Astrocyte of the spinal cord (primary cell): Measurements from ENCODE around the gene FAM25A.

Experiments used
- DNase-seq: peaks from one replicate; pipeline ENCODE4 v3.0.0; 2011; ENCODE audit warnings: low read depth, low spot score
- H3K4me3 ChIP-seq: 2 replicates; pipeline ENCODE4 v1.5.1; 2011; ENCODE audit warnings: low read depth, mild to moderate bottlenecking, low read length, moderate library complexity
- CTCF ChIP-seq: IDR thresholded peaks from 2 replicates; pipeline ENCODE4 v1.5.1; 2012; ENCODE audit warnings: low read depth, mild to moderate bottlenecking, low read length, inconsistent platforms
- in situ Hi-C: cut with HindIII; loops from 2 replicates; pipeline ENCODE4 v1.10.0; 2017; ENCODE audit warnings: low sequenced_read_pairs

FAM25A gene

GRCh38 chr10:87053111-87053510 is 33.0 kb downstream of the FAM25A start:
- TF ChIP-seq CTCF = no peak
- no peak overlapping the region for H3K4me3 ChIP-seq
- in situ Hi-C loops = no loop called here
- no peak for DNase-seq

- in situ Hi-C loops = no loop called here
These were observed 33.6 kb downstream of the FAM25A start for GRCh38 chr10:87053577-87054181.

DNA sequence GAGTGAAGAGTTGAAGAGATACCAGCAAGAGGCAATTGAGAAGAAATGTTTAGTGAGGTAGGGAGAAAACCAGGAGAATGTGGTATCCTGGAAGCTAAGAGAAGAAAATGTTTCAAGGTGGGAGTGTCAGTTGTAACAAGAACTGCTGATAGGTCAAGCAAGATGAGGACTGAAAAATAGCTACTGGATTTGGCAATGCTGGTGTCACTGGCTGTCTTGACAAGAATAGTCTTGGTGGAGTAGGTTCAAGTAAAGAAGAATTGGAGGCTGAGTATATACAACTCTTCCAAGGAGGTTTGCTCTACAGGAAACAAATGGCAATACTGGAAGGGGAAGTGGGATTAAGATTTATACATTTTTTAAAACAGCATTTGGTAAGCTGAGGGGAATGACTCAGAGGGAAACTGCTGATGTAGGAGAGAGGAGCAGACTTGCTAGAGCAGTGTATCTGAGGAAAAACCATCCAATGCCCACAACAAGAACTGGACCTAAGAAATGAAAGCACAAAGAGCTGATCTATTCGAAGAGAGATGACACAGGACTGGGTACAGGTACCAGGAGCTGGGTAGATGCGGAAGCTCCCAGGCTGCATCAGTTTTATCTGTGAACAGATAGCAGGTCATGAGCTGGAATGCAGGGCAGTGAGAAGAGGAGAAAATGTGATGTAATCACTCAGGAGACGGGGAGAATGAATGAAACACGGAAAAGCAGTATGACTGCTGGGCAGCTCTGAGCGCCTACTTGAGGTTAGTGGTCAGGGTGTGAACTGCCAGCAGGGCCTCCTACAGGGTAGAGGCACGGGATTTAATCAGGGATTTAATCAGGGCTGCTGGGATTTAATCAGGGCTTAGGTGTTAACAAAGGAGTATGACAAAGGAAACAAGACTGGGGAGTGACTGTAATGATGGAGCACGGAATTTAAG is 34.5 kb downstream of the FAM25A start:
- in situ Hi-C loops = no loop called here
- peak; percentile 45 for TF ChIP-seq CTCF
- H3K4me3 ChIP-seq = no peak overlapping the region
- DNase-seq = peak; percentile 82

More at GRCh38 chr10:87053577-87054181, 33.6 kb downstream of the FAM25A start:
- no peak overlapping the region for H3K4me3 ChIP-seq
- no peak for DNase-seq
- no peak for TF ChIP-seq CTCF

- in situ Hi-C loops = no loop called here
- TF ChIP-seq CTCF = no peak
- DNase-seq = peak; percentile 86
- H3K4me3 ChIP-seq = no peak overlapping the region
These were observed 38.1 kb downstream of the FAM25A start for GRCh38 chr10:87058171-87058570.

DNA sequence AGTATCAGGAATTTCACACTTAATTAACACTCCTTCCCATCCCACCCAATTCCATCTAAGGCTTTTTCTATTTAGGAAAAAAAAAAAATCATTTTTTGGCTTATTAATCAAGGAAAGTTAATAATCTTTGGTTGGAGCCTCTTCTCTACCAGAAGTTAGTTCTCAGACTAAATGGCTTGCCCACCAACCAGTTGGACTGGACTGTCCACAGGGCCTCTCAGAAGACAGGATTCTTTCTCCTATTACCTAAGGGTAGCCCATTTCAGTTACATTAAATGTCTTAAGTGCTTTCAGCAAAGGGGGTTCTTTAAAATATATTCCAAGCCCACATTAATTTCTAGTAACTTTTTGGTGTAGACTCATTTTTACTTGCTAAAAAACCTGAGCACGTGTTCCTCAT is 39.3 kb downstream of the FAM25A start:
- DNase-seq = no peak
- no peak overlapping the region for H3K4me3 ChIP-seq
- no peak for TF ChIP-seq CTCF
- in situ Hi-C loops = no loop called here

- DNase-seq = no peak
- no peak for TF ChIP-seq CTCF
- in situ Hi-C loops = no loop called here
- H3K4me3 ChIP-seq = no peak overlapping the region
These were observed 40.3 kb downstream of the FAM25A start for GRCh38 chr10:87060280-87060928.
